ENCODE data around the gene GABRR3.

GABRR3 gene

DNA sequence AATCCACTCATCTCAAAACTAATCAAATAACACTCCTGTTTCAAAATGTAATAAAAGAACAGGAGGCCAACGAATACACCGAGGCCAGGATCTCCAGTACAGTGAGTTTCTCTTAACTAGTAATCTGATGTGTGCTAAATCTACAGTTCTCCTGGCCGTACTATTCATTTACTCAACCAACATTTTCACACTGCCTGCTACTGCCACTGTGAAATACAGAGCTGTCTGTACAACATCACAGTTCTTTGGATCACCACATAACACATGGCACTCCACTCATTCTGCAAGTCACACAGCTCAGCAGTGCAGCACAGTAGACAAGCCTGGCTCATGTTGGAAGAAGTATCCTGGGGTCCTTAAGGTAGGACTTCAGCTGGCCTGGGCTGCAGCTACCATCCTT is 84.8 kb downstream of the GABRR3 start:
- no peak overlapping the region for H3K9ac ChIP-seq (ENCODE audit: low read length)
- no peak for DNase-seq
- no peak overlapping the region for H2AFZ ChIP-seq (ENCODE audit: low read length)
- no peak overlapping the region for H3K4me3 ChIP-seq (ENCODE audit: low read length)
- H3K36me3 ChIP-seq (replicated peaks; ENCODE audit: insufficient read depth, low read length), result peaks cover 5% of the 10 kb centered on the region; the same call in 1 of the 2 replicates
- H3F3A ChIP-seq (ENCODE audit: insufficient read depth, low read length), result no peaks in the 10 kb centered on the region
- H3K4me2 ChIP-seq (ENCODE audit: low read depth, low read length), result no peak overlapping the region
- no peaks in the 10 kb centered on the region for H3K9me3 ChIP-seq (replicated peaks; ENCODE audit: insufficient read depth, low read length)
- H3K4me1 ChIP-seq (ENCODE audit: low read length), result no peaks in the 10 kb centered on the region
- H3K27me3 ChIP-seq (replicated peaks; ENCODE audit: insufficient read depth, low read length), result no peaks in the 10 kb centered on the region
- H4K20me1 ChIP-seq (ENCODE audit: insufficient read depth, low read length), result no peaks in the 10 kb centered on the region
- TF ChIP-seq EZH2 (optimal IDR thresholded peaks at IDR 0.05; ENCODE audit: low read depth, low read length) (no peak), EZH2phosphoT487 (IDR thresholded peaks at IDR 0.05; ENCODE audit: low read length) (no peak), CTCF (IDR thresholded peaks at IDR 0.05; ENCODE audit: low read length) (no peak)
- no peak overlapping the region for H3K27ac ChIP-seq (ENCODE audit: low read length)
- no peaks in the 10 kb centered on the region for H3K79me2 ChIP-seq (ENCODE audit: low read length)
- H3K9me2 ChIP-seq (replicated peaks; ENCODE audit: insufficient read depth, low read length), result no peaks in the 10 kb centered on the region

- DNase-seq, result no peak
- no peak overlapping the region for H3K4me2 ChIP-seq (ENCODE audit: low read depth, low read length)
- H3K27me3 ChIP-seq (replicated peaks; ENCODE audit: insufficient read depth, low read length), result no peaks in the 10 kb centered on the region
- H3K9ac ChIP-seq (ENCODE audit: low read length), result no peak overlapping the region
- H3K4me1 ChIP-seq (ENCODE audit: low read length), result no peaks in the 10 kb centered on the region
- H4K20me1 ChIP-seq (ENCODE audit: insufficient read depth, low read length), result no peaks in the 10 kb centered on the region
- H3K27ac ChIP-seq (ENCODE audit: low read length), result no peak overlapping the region
- TF ChIP-seq EZH2 (optimal IDR thresholded peaks at IDR 0.05; ENCODE audit: low read depth, low read length) (no peak), CTCF (IDR thresholded peaks at IDR 0.05; ENCODE audit: low read length) (no peak), EZH2phosphoT487 (IDR thresholded peaks at IDR 0.05; ENCODE audit: low read length) (no peak)
- H3K9me3 ChIP-seq (replicated peaks; ENCODE audit: insufficient read depth, low read length), result no peaks in the 10 kb centered on the region
- no peak overlapping the region for H3K4me3 ChIP-seq (ENCODE audit: low read length)
- no peaks in the 10 kb centered on the region for H3K79me2 ChIP-seq (ENCODE audit: low read length)
- H3F3A ChIP-seq (ENCODE audit: insufficient read depth, low read length), result no peaks in the 10 kb centered on the region
- H2AFZ ChIP-seq (ENCODE audit: low read length), result no peak overlapping the region
- peaks cover 4% of the 10 kb centered on the region; the same call in 1 of the 2 replicates for H3K36me3 ChIP-seq (replicated peaks; ENCODE audit: insufficient read depth, low read length)
- no peaks in the 10 kb centered on the region for H3K9me2 ChIP-seq (replicated peaks; ENCODE audit: insufficient read depth, low read length)
Measured at GRCh38 chr3:97949743-97950142, 85.4 kb downstream of the GABRR3 start.

DNA sequence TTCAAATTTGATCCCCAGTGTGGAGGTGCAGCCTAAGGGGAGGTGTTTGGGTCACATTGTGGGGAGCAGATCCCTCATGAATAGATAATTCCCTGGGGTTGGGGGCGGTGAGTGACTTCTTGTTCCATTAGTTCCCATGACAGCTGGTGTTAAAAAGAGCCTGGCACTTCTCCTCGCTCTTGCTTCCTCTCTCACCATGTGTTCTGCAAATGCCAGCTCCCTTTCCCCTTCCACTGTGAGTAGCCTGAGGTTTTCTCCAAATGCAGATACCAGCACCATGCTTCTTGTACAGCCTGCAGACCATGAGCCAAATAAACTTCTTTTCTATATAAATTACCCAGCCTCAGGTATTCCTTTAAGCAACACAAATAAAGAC is 86.0 kb downstream of the GABRR3 start:
- Histone ChIP-seq H3K4me2 (ENCODE audit: low read depth, low read length) (no peak overlapping the region), H3K27ac (ENCODE audit: low read length) (no peak overlapping the region)
- TF ChIP-seq EZH2phosphoT487 (IDR thresholded peaks at IDR 0.05; ENCODE audit: low read length), result no peak
- TF ChIP-seq EZH2 (optimal IDR thresholded peaks at IDR 0.05; ENCODE audit: low read depth, low read length), result no peak
- no peak for TF ChIP-seq CTCF (IDR thresholded peaks at IDR 0.05; ENCODE audit: low read length)

More for the DNA sequence above, 86.0 kb downstream of the GABRR3 start:
- Histone ChIP-seq H3K27me3 (replicated peaks; ENCODE audit: insufficient read depth, low read length) (no peaks in the 10 kb centered on the region), H3K9ac (ENCODE audit: low read length) (no peak overlapping the region), H3K4me1 (ENCODE audit: low read length) (no peaks in the 10 kb centered on the region), H3F3A (ENCODE audit: insufficient read depth, low read length) (no peaks in the 10 kb centered on the region), H4K20me1 (ENCODE audit: insufficient read depth, low read length) (no peaks in the 10 kb centered on the region), H3K9me2 (replicated peaks; ENCODE audit: insufficient read depth, low read length) (no peaks in the 10 kb centered on the region), H3K79me2 (ENCODE audit: low read length) (no peaks in the 10 kb centered on the region), H3K4me3 (ENCODE audit: low read length) (no peak overlapping the region), H3K36me3 (replicated peaks; ENCODE audit: insufficient read depth, low read length) (peaks cover 4% of the 10 kb centered on the region; the same call in 1 of the 2 replicates), H2AFZ (ENCODE audit: low read length) (no peak overlapping the region), H3K9me3 (replicated peaks; ENCODE audit: insufficient read depth, low read length) (no peaks in the 10 kb centered on the region)
- no peak for DNase-seq

Data from MM.1S (cell line).